ENCODE results near the gene HOATZ. TPM values are rescaled to one million over a fixed set of nuclear protein-coding genes. Genes with fewer than 3 reads are reported as not detected.

The HOATZ gene
- total and polyA plus RNA-seq, 2 of the 13 experiments (the other 11 are each of a cell fraction or from before 2014, with no cell fraction given), result not detected

GRCh38 chr11:111566324-111566723, 51.7 kb downstream of the HOATZ start:
- DNase-seq (ENCODE audit: low spot score), result no peak
- TF ChIP-seq ZNF136 (CRISPR knock-in tag; IDR thresholded peaks at IDR 0.05; ENCODE audit: low read depth) (no peak), CTCF (CRISPR knock-in tag; IDR thresholded peaks at IDR 0.05) (peak; percentile 19; the same call in 1 of the 2 replicates)
- peak; percentile 59 for ATAC-seq
- no TSS peak for BruUV-seq (replicated peaks)
- ChIA-PET CTCF (ENCODE audit: low intra/inter-chr PET ratio, low total read pairs) (interaction anchor here (1.1 to 2.6 kb wide), 2 partner anchors 111 to 275 kb away, joined by 3 to 16 read pairs; no protein-coding TSS in a partner anchor), POLR2A (no interaction called here)
- peak overlapping the region; percentile 66 for H2AFZ ChIP-seq (ENCODE audit: low read length)
- intact Hi-C loops (cut with micrococcal nuclease; ENCODE audit: unreplicated experiment) (no loop called here), in situ Hi-C loops (cut with HindIII; ENCODE audit: extremely low pct_ligation_motif_present, low pct_unique_long_range_greater_than_20kb) (no loop called here)
- H3K4me1 ChIP-seq (ENCODE audit: insufficient read depth, low read length), result peaks cover 65% of the 10 kb centered on the region
- no peaks in the 10 kb centered on the region for H4K20me1 ChIP-seq (ENCODE audit: insufficient read depth, low read length)
- FAIRE-seq, result no peak
- H3K4me2 ChIP-seq (ENCODE audit: low read depth, low read length), result peak overlapping the region; percentile 56
- H3K27me3 ChIP-seq (ENCODE audit: control insufficient read depth in 1 of 2, insufficient read depth in 2 of 2, low read length in 2 of 2), result no peaks in the 10 kb centered on the region
- no peak overlapping the region for H3K27ac ChIP-seq (ENCODE audit: extremely low read length, insufficient read depth, low read length)
- 37% methylated on average over 7 of the region's 7 CpGs for WGBS (ENCODE audit: low lambda C conversion rate)
- no peaks in the 10 kb centered on the region for H3K79me2 ChIP-seq (ENCODE audit: insufficient read depth, low read length)
- H3K36me3 ChIP-seq (replicated peaks in 1 of 2; ENCODE audit: control insufficient read depth in 1 of 2, insufficient read depth in 2 of 2, low read length in 2 of 2), result no peaks in the 10 kb centered on the region
- H3K9me3 ChIP-seq (ENCODE audit: low read length), result no peaks in the 10 kb centered on the region
- H3K4me3 ChIP-seq (replicated peaks in 1 of 3; ENCODE audit: insufficient read depth in 1 of 3, low read depth in 2 of 3, low read length in 3 of 3), result 0 out of 6 replicates have a peak overlapping the region, but pooled peaks of 1 of the 3 experiments have one; percentile 26
- no peak overlapping the region for H3K9ac ChIP-seq (ENCODE audit: insufficient read depth, low read depth, low read length)

GRCh38 chr11:111569476-111569875, 54.9 kb downstream of the HOATZ start:
- H3K36me3 ChIP-seq (replicated peaks in 1 of 2; ENCODE audit: control insufficient read depth in 1 of 2, insufficient read depth in 2 of 2, low read length in 2 of 2), result no peaks in the 10 kb centered on the region
- H3K4me2 ChIP-seq (ENCODE audit: low read depth, low read length), result no peak overlapping the region
- no peaks in the 10 kb centered on the region for H3K27me3 ChIP-seq (ENCODE audit: control insufficient read depth in 1 of 2, insufficient read depth in 2 of 2, low read length in 2 of 2)
- ATAC-seq (no peak), DNase-seq (ENCODE audit: low spot score) (no peak), FAIRE-seq (no peak)
- intact Hi-C loops (cut with micrococcal nuclease; ENCODE audit: unreplicated experiment), result no loop called here
- in situ Hi-C loops (cut with HindIII; ENCODE audit: extremely low pct_ligation_motif_present, low pct_unique_long_range_greater_than_20kb), result no loop called here
- no peak overlapping the region for H2AFZ ChIP-seq (ENCODE audit: low read length)
- 4% methylated on average over 4 of the region's 4 CpGs for WGBS (ENCODE audit: low lambda C conversion rate)
- H3K9me3 ChIP-seq (ENCODE audit: low read length), result no peaks in the 10 kb centered on the region
- H3K9ac ChIP-seq (ENCODE audit: insufficient read depth, low read depth, low read length), result no peak overlapping the region
- H3K4me1 ChIP-seq (ENCODE audit: insufficient read depth, low read length), result peaks cover 69% of the 10 kb centered on the region
- H4K20me1 ChIP-seq (ENCODE audit: insufficient read depth, low read length), result no peaks in the 10 kb centered on the region
- no peak overlapping the region for H3K4me3 ChIP-seq (replicated peaks in 1 of 3; ENCODE audit: insufficient read depth in 1 of 3, low read depth in 2 of 3, low read length in 3 of 3)
- H3K27ac ChIP-seq (ENCODE audit: extremely low read length, insufficient read depth, low read length), result no peak overlapping the region
- ChIA-PET POLR2A (no interaction called here), CTCF (ENCODE audit: low intra/inter-chr PET ratio, low total read pairs) (no interaction called here)
- no TSS peak for BruUV-seq (replicated peaks)
- no peaks in the 10 kb centered on the region for H3K79me2 ChIP-seq (ENCODE audit: insufficient read depth, low read length)
- TF ChIP-seq GABPB1 (CRISPR knock-in tag; IDR thresholded peaks at IDR 0.05) (no peak), ARNT (IDR thresholded peaks at IDR 0.05) (no peak), ZMAT3 (CRISPR knock-in tag; conservative IDR thresholded peaks at IDR 0.05) (no peak), DR1 (CRISPR knock-in tag; IDR thresholded peaks at IDR 0.05) (no peak), CREBL2 (CRISPR knock-in tag; IDR thresholded peaks at IDR 0.05; ENCODE audit: borderline replicate concordance) (no peak), SALL2 (CRISPR knock-in tag; IDR thresholded peaks at IDR 0.05) (no peak), RXRA (CRISPR knock-in tag; IDR thresholded peaks at IDR 0.05) (no peak), ZKSCAN5 (CRISPR knock-in tag; IDR thresholded peaks at IDR 0.05) (no peak), RFXANK (CRISPR knock-in tag; IDR thresholded peaks at IDR 0.05) (no peak), PHF5A (CRISPR knock-in tag; IDR thresholded peaks at IDR 0.05; ENCODE audit: low read depth, unreplicated experiment) (no peak), LCORL (IDR thresholded peaks at IDR 0.05) (no peak), LCORL (CRISPR knock-in tag; IDR thresholded peaks at IDR 0.05) (no peak), NFYC (CRISPR knock-in tag; IDR thresholded peaks at IDR 0.05) (no peak)
